Fibroblast of lung (primary cell): Measurements from ENCODE around the gene PTCRA. TPM values are rescaled to one million over a fixed set of nuclear protein-coding genes. Genes with fewer than 3 reads are reported as not detected.

ENCODE experiments used
- DNase-seq, 2 donors: peaks; one replicate each; pipeline versions ENCODE4 v3.0.0 to v3.0.0-alpha.2; 2010; ENCODE audit warnings: low read depth in 2 of 2
- H2AFZ ChIP-seq: 2 replicates; pipeline ENCODE4 v1.5.1; 2012; ENCODE audit warnings: low read length, control low read depth, inconsistent platforms
- H3K27ac ChIP-seq: 2 replicates; pipeline ENCODE4 v1.5.1; 2011; ENCODE audit warnings: low read length, control low read depth; ENCODE audit not compliant: insufficient read depth
- H3K27me3 ChIP-seq: 2 replicates; pipeline ENCODE4 v1.5.1; 2011; ENCODE audit warnings: mild to moderate bottlenecking, low read length; ENCODE audit not compliant: control insufficient read depth, insufficient read depth
- H3K36me3 ChIP-seq: 2 replicates; pipeline ENCODE4 v1.5.1; 2011; ENCODE audit warnings: low read length; ENCODE audit not compliant: control insufficient read depth, insufficient read depth
- H3K4me1 ChIP-seq: 2 replicates; pipeline ENCODE4 v1.5.1; 2011; ENCODE audit warnings: low read length; ENCODE audit not compliant: control insufficient read depth, insufficient read depth; ENCODE audit errors: extremely low read depth
- H3K4me2 ChIP-seq: 2 replicates; pipeline ENCODE4 v1.5.1; 2011; ENCODE audit warnings: low read length, control low read depth; ENCODE audit not compliant: insufficient read depth; ENCODE audit errors: extremely low read depth
- H3K4me3 ChIP-seq, 4 experiments: fragments of 200-600 bp in 1 of 4; sonication (generic) in 1 of 4; replicated peaks in 1 of 4; 2 replicates each; pipeline ENCODE4 v1.5.1; 2011 to 2016; ENCODE audit warnings: low read length in 4 of 4, low read depth in 3 of 4, mild to moderate bottlenecking in 3 of 4, control low read depth in 2 of 4, inconsistent platforms in 1 of 4, mixed read lengths in 1 of 4; ENCODE audit not compliant: insufficient read depth in 1 of 4; ENCODE audit errors: control extremely low read depth in 1 of 4
- H3K79me2 ChIP-seq: 2 replicates; pipeline ENCODE4 v1.5.1; 2012; ENCODE audit warnings: mild to moderate bottlenecking, low read length, inconsistent platforms; ENCODE audit not compliant: control insufficient read depth, insufficient read depth
- H3K9ac ChIP-seq: 2 replicates; pipeline ENCODE4 v1.5.1; 2011; ENCODE audit warnings: mild to moderate bottlenecking, low read length, control low read depth; ENCODE audit not compliant: insufficient read depth
- H3K9me3 ChIP-seq: 2 replicates; pipeline ENCODE4 v1.5.1; 2012; ENCODE audit warnings: low read depth, low read length; ENCODE audit not compliant: control insufficient read depth, insufficient read depth
- H4K20me1 ChIP-seq: 2 replicates; pipeline ENCODE4 v1.5.1; 2011; ENCODE audit warnings: low read length; ENCODE audit not compliant: control insufficient read depth, insufficient read depth; ENCODE audit errors: extremely low read depth
- CTCF ChIP-seq, 2 donors: IDR thresholded peaks in 1 of 2; conservative IDR thresholded peaks in 1 of 2; 1 replicate in 1 of 2; 2 replicates in 1 of 2; pipeline ENCODE4 v1.5.1; 2011 to 2012; ENCODE audit warnings: low read length in 2 of 2, control low read depth in 1 of 2, inconsistent platforms in 1 of 2, low read depth in 1 of 2, mild to moderate bottlenecking in 1 of 2
- EZH2 ChIP-seq: IDR thresholded peaks from 2 replicates; pipeline ENCODE4 v1.5.1; 2012; ENCODE audit warnings: low read length, control low read depth, mild to moderate bottlenecking; ENCODE audit errors: missing control alignments
- polyA plus RNA-seq, 2 donors: library from polyadenylated mRNA; depleted of rRNA in 1 of 2; stranded (reverse) in 1 of 2; unstranded in 1 of 2; fragments of >200 nt; gene quantifications; 2 replicates each; pipeline ENCODE4 v1.2.1, GENCODE V29; 2011 to 2012; ENCODE audit warnings: missing spikeins in 1 of 2
- total RNA-seq: library from RNA; depleted of rRNA; stranded (reverse); fragments of >200 nt; gene quantifications from 2 replicates; pipeline ENCODE4 v1.2.1, GENCODE V29; 2014

PTCRA gene
- total and polyA plus RNA-seq, 2 donors (not counting 1 experiment from before 2014, with no cell fraction given), result not detected

GRCh38 chr6:42896178-42896719, 19.6 kb upstream of the PTCRA start:
- no peak overlapping the region for H3K9ac ChIP-seq
- TF ChIP-seq CTCF (conservative IDR thresholded peaks at IDR 0.05 in 1 of 2, IDR thresholded peaks at IDR 0.05 in 1 of 2; ENCODE audit: low read depth in 1 of 2, low read length in 2 of 2) (no peak), EZH2 (no peak)
- H3K4me1 ChIP-seq, result no peaks in the 10 kb centered on the region
- no peak overlapping the region for H2AFZ ChIP-seq
- H3K27ac ChIP-seq, result no peak overlapping the region
- H4K20me1 ChIP-seq, result no peaks in the 10 kb centered on the region
- no peaks in the 10 kb centered on the region for H3K27me3 ChIP-seq
- no peak for DNase-seq
- H3K36me3 ChIP-seq, result no peaks in the 10 kb centered on the region
- H3K4me2 ChIP-seq, result no peak overlapping the region
- no peaks in the 10 kb centered on the region for H3K9me3 ChIP-seq
- H3K4me3 ChIP-seq, result no peak overlapping the region
- H3K79me2 ChIP-seq, result no peaks in the 10 kb centered on the region

DNA sequence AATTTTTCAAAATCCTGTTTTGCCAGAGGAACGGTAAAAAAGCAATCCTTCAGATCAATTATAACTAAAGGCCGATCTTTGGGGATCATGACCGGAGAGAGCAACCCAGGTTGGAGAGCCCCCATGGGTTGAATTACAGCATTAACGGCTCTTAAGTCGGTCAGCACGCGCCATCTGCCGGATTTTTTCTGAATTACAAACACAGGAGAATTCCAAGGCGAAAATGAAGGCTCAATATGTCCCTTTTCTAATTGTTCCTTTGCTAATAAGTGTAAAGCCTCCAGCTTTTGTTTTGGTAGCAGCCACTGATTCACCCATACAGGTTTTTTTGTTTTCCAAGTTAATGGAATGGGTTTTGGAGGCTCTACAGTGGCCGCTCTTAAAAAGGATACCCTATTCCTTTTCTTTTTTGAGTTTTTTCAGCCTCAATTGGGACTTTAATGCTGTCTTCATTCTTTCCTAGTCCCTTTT, 16.9 kb upstream of the PTCRA start:
- peak; percentile 53 to 73 for DNase-seq
- peak overlapping the region; percentile 30 for H2AFZ ChIP-seq
- no peak overlapping the region for H3K27ac ChIP-seq
- no peaks in the 10 kb centered on the region for H3K79me2 ChIP-seq
- peaks cover 4% of the 10 kb centered on the region for H3K4me1 ChIP-seq
- H3K4me2 ChIP-seq, result no peak overlapping the region
- H3K4me3 ChIP-seq, result no peak overlapping the region
- H3K9ac ChIP-seq, result no peak overlapping the region
- no peaks in the 10 kb centered on the region for H3K36me3 ChIP-seq
- H4K20me1 ChIP-seq, result no peaks in the 10 kb centered on the region
- TF ChIP-seq CTCF (conservative IDR thresholded peaks at IDR 0.05 in 1 of 2, IDR thresholded peaks at IDR 0.05 in 1 of 2; ENCODE audit: low read depth in 1 of 2, low read length in 2 of 2) (peak; percentile 47 to 56), EZH2 (no peak)
- H3K27me3 ChIP-seq, result no peaks in the 10 kb centered on the region
- no peaks in the 10 kb centered on the region for H3K9me3 ChIP-seq

DNA sequence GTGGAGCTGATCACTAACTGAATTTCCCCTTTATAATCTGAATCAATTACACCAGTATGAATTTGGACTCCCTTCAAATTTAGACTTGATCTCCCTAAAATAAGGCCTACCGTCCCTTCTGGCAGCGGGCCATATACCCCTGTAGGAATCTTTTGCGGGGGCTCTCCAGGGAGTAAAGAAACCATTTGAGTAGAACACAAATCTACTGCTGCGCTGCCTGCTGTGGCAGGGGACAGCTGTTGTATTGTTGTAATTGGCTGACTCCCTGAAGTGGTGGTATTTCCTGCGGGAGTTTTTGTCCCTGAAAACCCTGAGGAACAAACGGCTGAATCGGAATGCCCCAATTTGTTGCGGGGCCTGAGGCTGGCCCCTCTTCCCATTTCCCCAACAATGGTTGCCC, 16.0 kb upstream of the PTCRA start:
- DNase-seq, result no peak
- H2AFZ ChIP-seq, result no peak overlapping the region
- no peak overlapping the region for H3K9ac ChIP-seq
- H3K27ac ChIP-seq, result no peak overlapping the region
- no peaks in the 10 kb centered on the region for H3K79me2 ChIP-seq
- TF ChIP-seq CTCF (conservative IDR thresholded peaks at IDR 0.05 in 1 of 2, IDR thresholded peaks at IDR 0.05 in 1 of 2; ENCODE audit: low read depth in 1 of 2, low read length in 2 of 2) (no peak), EZH2 (no peak)
- no peaks in the 10 kb centered on the region for H3K36me3 ChIP-seq
- peaks cover 4% of the 10 kb centered on the region for H3K4me1 ChIP-seq
- H3K27me3 ChIP-seq, result no peaks in the 10 kb centered on the region
- no peak overlapping the region for H3K4me3 ChIP-seq
- H3K4me2 ChIP-seq, result no peak overlapping the region
- H4K20me1 ChIP-seq, result no peaks in the 10 kb centered on the region
- no peaks in the 10 kb centered on the region for H3K9me3 ChIP-seq
